GM18526 (cell line): ENCODE data around the gene DOP1B.

Experiments
- POLR2A ChIP-seq: IDR thresholded peaks from 3 replicates; pipeline ENCODE4 v1.6.1; 2011; ENCODE audit not compliant: insufficient read length; ENCODE audit errors: extremely low read depth

DOP1B gene

DNA sequence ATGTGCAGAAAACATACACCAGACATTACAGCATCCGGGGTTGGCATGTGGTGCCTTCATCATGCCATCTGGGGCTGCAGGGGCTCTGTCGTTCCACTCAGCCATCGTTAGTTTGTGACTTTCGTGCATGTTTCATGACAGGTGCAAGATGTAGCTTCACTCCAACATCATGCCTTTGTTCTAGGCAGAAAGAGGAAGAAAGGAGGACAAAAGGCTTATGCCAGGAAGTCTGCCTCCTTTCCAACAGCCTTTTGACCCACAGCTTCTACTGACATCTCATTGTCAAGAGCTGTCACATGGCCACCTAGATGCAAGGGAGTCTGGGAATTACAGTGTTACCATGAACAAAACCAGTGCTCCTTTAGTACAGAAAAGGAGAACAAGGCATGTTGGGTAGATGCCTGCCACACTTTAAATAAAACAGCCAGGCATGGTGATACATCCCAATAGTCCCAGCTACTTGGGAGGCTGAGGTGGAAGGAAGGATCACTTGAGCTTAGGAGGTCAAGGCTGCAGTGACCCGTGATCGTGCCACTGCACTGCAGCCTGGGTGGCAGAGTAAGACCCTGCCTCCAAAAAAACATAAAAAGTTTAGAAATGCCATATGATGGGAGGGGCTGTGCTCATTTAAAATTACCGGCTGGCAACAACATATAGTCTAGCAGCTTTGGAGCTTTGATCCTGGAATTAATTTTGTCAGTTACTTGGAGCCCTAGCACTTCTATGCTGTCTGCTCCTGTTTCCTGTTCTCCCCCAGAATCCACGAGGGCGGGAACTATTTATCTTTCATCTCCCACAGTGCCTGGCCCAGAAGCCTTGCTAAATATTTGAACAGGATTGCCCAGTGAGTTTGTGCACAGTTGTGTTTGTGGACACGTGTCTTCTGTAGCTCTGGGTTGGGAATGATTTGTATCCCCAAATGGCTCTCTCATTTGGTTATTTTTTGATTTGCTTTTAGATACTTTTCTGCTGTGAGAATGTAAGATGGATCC lies 7.4 kb downstream of the DOP1B start:
- TF ChIP-seq POLR2A, result no peak

DNA sequence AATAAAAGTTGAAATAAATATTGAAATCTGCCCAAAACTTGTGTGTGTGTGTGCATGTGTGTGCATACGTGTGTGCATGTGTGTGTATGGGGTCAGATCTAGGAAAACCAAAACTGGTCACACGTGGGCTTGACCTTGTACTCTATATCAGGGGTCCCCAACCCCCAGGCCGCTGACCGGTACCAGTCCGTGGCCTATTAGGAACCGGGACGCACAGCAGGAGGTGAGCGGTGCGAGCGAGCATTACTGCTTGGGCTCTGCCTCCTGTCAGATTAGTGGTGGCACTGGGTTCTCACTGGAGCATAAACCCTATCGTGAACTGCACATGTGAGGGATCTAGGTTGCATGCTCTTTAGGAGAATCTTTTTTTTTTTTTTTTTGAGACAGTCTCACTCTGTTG lies 8.7 kb downstream of the DOP1B start:
- TF ChIP-seq POLR2A, result no peak

DNA sequence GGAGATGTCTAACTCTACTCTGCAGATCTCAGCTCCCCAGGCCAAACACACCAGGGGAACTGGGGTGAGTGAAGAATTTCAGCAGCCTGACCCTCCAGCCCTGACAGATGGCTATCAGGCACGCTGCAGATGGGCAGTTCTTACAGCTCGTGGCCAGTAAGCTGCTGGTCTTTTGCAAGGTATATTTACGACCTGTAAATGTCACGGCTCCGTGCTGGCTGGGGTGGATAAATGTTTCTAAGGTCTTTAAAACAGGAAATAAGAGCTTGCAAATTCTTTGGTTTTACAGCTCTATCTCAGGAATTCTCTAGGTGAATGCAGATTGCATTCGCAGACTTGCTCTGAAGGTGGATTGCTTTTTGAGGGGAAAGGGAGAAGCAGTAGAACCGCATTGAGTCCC lies 10.1 kb downstream of the DOP1B start:
- no peak for TF ChIP-seq POLR2A

DNA sequence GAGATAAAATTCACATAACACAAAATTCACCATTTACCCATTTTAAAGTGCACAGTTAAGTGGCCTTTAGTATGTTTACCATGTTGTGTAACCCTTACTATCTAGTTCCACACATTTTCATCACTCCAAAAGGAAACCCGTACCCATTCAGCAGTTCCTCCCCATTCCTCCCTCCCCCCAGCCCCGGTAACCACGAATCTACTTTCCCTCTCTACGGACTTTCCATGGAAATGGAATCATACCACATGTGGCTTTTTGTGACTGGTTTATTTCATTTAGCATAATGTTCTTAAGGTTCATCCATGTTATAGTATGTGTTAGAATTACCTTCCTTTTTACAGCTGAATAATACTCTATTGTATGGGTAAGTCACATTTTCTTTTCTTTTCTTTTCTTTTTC lies 10.9 kb downstream of the DOP1B start:
- no peak for TF ChIP-seq POLR2A

DNA sequence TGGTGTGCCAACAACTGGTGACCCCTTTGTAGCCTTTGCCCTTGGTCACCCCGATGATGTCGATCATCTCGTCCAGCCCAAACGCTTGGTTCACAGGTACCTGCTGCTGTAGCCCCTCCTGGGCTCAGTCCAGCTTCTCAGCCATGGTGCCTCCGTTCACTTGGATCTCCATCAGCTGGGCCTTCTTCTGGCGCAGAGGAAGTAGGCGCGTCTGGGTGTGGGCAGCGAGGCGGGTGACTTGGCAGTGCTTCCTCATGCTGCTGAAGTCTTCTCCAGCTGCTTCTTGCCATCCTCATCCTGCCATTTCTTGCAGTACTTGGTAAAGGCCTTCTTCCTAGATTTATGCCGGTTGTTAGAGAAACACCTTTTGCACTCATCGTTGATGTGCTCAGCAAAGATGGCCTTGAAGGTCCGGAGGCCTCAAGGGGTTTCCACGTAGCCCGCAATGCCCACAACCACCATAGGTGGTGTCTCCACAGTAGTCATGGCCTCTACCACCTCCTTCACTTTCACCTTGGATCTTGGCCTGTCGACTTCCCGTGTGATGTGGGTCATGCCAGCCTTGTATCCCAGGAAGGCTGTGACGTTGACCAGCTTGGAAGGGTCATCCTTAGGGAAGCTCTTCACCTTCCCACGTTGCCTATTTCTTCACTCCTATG lies 13.0 kb downstream of the DOP1B start:
- TF ChIP-seq POLR2A, result no peak

DNA sequence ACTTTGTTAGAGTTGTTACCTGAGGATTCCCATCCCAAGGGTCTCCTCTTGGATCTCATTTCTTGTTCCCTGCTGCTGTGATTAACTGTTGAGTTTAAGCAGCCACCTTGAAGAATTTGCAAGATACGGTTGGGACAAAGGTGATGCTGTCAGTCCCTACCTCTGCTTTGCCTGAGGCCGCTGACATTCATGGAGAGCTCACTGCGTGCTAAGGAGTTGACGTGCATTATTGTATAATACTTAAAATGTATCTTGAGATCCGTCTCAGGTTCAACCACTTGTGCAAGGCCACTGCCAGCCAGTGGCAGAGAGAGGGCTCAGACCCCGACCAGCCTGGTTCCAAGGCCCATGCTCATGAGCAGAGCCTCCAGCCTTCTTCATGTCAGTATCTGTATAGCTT lies 14.2 kb downstream of the DOP1B start:
- TF ChIP-seq POLR2A, result no peak

DNA sequence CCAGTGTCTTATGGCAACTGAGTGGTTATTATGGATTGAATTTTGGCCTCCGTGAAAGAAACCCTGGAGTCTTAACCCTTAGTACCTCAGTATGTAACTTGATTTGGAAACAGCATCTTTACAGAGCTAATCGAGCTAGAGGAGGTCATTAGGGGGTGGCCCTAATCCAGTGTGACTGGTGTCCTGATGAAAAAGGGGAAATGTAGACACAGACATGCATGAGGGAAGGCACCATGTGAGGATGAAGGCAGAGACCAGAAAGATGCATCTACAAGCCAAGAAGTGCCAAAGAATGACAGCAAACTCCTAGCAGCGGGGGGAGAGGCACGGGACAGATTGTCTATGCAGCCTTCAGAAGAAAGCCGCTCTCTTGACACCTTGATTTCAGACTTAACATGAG lies 14.7 kb downstream of the DOP1B start:
- TF ChIP-seq POLR2A, result no peak

DNA sequence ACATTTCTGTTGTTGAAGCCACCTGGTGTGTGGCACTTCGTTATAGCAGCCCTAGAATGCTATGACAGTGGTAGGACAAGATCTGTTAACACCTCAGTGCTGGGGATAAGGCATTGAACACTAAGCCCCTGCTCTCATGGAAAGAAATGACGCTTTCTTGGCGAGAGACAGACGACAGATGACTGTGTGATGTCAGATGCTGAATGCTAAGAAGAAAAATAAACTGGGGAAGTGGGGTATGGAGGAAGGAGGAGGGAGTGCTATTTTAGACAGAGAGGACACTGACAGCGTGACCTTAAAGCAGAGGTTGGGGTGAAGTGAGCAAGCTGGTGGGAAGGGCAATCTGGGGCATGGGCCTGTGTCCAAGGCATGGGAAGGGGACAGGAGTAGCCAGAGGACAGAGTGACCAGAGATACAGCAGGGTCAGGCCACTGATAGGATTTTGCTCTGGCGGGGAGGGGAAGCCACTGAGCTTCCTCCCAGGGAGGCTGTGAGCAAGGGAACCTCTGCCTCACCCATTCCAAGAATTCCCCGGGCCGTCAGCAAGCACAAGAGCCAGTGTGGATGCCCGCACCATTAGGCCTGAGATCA lies 15.2 kb downstream of the DOP1B start:
- TF ChIP-seq POLR2A, result no peak

DNA sequence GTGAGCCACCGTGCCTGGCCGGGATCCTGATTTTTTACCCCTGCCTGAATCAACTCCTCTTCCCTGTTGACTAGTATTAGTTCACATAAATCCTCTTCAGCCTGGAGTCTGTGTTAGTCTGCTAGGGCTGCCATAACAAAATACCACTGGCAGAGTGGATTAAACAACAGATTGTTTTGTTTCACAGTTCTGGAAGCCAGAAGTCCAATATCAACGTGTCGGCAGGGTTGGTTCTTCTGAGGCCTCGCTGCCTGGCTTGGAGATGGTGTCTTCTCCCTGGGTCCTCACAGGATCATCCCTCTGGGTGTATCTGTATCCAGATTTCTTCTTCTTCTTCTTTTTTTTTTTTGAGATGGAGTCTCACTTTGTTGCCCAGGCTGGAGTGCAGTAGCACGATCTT lies 18.2 kb downstream of the DOP1B start:
- no peak for TF ChIP-seq POLR2A

DNA sequence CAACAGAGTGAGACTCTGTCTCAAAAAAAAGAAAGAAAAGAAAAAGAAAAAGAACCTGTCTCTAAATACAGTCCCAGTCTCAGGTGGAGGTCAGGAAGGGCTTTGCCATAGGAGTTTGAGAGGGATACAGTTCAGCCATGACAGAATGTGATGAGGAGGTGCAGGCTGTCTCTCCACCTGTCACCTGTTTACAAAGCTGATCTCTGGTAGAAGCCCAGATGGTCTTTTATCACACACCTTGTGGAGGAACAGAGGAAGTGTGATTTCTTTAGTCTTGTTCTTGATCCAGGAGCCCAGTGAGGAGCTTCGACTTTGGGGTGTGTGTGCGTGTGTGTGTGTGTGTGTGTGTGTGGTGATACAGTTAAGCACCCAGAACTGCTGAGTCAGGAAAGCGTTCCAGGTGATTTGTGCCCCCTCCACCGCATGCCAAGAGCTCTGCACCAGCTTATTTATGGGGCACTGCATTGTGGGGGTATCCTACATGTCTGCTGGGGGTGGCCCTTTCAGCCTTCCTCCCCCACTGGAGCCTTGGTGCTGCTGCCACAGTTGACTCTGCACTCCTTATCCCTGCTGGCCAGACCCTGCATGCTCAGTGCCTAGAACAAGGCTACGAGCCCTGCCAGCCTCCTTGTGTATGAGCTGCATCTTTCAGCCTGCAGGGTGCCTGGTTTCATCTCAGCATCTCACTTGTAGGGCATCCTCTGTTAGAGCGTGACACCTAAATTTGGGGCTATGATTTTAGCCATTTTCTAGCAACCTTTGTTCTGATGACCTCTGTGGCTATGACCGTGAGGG lies 19.3 kb downstream of the DOP1B start:
- no peak for TF ChIP-seq POLR2A

DNA sequence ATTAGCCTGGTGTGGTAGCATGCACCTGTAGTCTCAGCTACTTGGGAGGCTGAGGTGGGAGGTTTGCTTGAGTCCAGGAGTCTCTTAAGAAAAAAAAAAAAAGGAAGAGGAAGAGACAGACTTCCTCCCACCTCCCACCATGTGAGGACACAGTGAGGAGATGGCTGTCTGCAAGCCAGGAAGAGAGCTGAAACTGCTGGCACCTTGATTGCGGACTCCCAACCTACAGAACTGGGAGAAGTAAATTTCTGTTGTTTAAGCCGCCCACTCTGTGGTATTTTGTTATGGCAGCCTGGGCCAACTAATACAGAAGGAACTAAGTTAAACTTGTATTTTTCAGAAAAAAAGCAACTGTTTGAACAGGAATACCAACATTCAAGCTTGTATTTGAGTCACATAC lies 21.7 kb downstream of the DOP1B start:
- TF ChIP-seq POLR2A, result no peak

DNA sequence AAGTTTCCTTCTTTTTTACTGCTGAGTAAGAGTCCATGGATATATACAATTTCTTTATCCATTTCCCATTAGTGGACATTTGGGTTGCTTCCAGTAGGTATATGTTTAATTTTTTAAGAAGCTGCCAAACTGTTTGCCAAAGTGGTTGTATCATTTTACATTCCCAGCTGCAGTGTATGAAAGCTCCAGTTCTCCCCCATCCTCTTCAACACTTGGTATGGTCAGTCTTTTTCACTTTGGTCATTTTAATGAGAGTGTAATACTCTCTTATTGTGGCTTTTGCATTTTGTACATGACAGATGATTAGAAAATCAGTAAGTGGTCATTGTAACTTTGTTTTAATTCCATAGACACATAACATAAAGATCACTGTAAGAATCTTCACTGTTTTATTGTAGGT lies 22.5 kb downstream of the DOP1B start:
- no peak for TF ChIP-seq POLR2A

DNA sequence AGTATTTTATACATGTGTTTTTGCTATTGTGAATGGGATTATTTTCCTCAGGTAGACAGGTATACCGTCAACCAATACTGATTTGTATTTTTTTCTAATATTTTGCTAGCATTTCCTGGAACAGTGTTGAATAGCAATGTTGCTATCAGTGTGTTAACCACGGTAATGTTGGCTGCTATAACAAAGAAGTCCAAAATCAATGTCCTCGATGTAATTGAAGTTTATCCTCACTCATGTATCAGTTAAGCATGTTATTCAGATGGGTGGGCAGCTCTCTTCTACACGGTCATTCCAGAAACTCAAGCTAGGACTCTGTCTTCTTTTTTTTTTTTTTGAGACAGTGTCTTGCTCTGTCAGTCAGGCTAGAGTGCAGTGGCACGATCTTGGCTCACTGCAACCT lies 24.3 kb downstream of the DOP1B start:
- no peak for TF ChIP-seq POLR2A

DNA sequence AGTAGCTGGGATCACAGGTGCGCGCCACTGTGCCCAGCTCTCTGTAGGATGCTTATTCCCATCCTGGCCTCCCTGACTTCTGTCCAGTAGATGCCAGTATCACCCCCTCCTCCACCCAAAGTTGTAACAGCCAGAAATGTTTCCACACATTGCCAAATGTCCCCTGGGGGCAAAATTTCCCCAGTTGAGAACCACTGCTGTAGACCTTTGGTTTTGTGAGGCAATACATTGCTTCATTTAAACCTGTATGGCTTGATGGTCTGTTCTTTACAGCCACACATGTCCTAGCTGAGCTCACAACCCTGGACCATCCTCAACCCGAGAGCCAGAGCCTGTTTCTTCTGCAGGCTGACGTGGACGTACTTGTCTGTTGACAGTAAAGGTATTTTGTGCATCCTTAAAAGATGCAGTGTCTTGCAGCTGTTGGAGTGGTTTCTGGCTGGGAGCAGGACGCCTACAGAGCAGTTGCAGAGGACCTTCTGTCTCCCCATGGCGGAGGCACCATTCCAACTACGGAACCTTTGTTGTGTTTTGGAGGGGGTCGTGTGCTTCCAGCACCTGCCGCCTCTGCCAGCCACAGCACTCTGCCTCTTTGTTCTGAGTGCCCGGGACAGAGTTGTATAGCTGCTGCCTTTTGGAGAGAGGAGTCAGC lies 26.6 kb downstream of the DOP1B start:
- no peak for TF ChIP-seq POLR2A

DNA sequence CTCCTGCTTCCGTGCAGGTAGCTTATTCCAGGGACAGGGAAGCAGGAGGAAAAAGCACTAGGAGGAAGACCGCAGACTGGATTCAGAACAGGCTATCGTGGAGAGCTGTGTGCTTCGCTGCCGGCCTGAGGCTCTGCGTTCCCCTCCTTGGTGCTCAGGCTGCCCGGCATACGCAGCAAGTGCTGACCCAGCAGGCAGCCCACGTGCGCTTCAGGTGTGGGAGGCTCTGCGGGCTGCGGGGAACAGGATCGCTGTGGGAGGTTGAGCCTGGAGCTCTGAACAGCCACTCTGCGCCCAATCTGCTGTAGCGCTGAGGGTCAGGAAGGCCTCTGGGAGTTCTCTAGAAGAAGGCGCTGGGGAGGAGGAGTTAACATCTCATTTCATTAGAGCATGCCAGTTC lies 27.9 kb downstream of the DOP1B start:
- no peak for TF ChIP-seq POLR2A
